Hepatocyte (in vitro differentiated cells): ENCODE measurements around the gene ADAMTSL1. TPM values are rescaled to one million over a fixed set of nuclear protein-coding genes. Genes with fewer than 3 reads are reported as not detected.

Source experiments
- DNase-seq: peaks from one replicate; pipeline ENCODE4 v3.0.0-alpha.2; 2016; ENCODE audit warnings: low spot score
- H2AFZ ChIP-seq: fragments of 200-600 bp; sonication (generic); 2 replicates; pipeline ENCODE4 v1.6.0; 2016; ENCODE audit warnings: antibody characterized with exemption, mild to moderate bottlenecking
- H3K27ac ChIP-seq: fragments of 200-600 bp; sonication (generic); 2 replicates; pipeline ENCODE4 v1.5.1; 2016; ENCODE audit warnings: mild to moderate bottlenecking
- H3K27me3 ChIP-seq: fragments of 200-600 bp; sonication (generic); 2 replicates; pipeline ENCODE4 v1.6.1; 2016
- H3K36me3 ChIP-seq: fragments of 200-600 bp; sonication (generic); replicated peaks from 2 replicates; pipeline ENCODE4 v1.5.1; 2016; ENCODE audit warnings: low read depth; ENCODE audit not compliant: insufficient read depth
- H3K4me1 ChIP-seq: fragments of 200-600 bp; sonication (generic); 2 replicates; pipeline ENCODE4 v1.5.1; 2016; ENCODE audit warnings: mild to moderate bottlenecking, moderate library complexity; ENCODE audit not compliant: insufficient read depth
- H3K4me2 ChIP-seq: fragments of 200-600 bp; sonication (generic); 2 replicates; pipeline ENCODE4 v1.6.0; 2016
- H3K4me3 ChIP-seq: fragments of 200-600 bp; sonication (generic); 2 replicates; pipeline ENCODE4 v1.5.1; 2016; ENCODE audit warnings: mild to moderate bottlenecking
- H3K79me2 ChIP-seq: fragments of 200-600 bp; sonication (generic); 2 replicates; pipeline ENCODE4 v1.6.0; 2017; ENCODE audit warnings: mild to moderate bottlenecking
- H3K9me2 ChIP-seq: fragments of 200-600 bp; sonication (generic); replicated peaks from 2 replicates; pipeline ENCODE4 v1.6.0; 2017; ENCODE audit warnings: mild to moderate bottlenecking; ENCODE audit not compliant: insufficient read depth
- H3K9me3 ChIP-seq: fragments of 200-600 bp; sonication (generic); 2 replicates; pipeline ENCODE4 v1.5.1; 2016; ENCODE audit warnings: low read depth, mild to moderate bottlenecking
- H4K20me1 ChIP-seq: fragments of 200-600 bp; sonication (generic); 2 replicates; pipeline ENCODE4 v1.6.0; 2016; ENCODE audit warnings: mild to moderate bottlenecking; ENCODE audit not compliant: insufficient read depth, poor library complexity, severe bottlenecking
- EZH2 ChIP-seq: fragments of 200-600 bp; sonication (generic); IDR thresholded peaks from 2 replicates; pipeline ENCODE4 v1.6.1; 2016; ENCODE audit warnings: antibody characterized with exemption, mild to moderate bottlenecking, borderline replicate concordance
- EZH2phosphoT487 ChIP-seq: fragments of 200-600 bp; sonication (generic); IDR thresholded peaks from one replicate; pipeline ENCODE4 v1.6.1; 2018; ENCODE audit warnings: antibody characterized with exemption, mild to moderate bottlenecking, low read depth, moderate library complexity; ENCODE audit not compliant: unreplicated experiment, severe bottlenecking
- WGBS: methylation state at CpG from one replicate; pipeline ENCODE4 v1.1.6; 2016; ENCODE audit warnings: low lambda C conversion rate; ENCODE audit errors: missing lambda C conversion rate; 5-methylcytosine and 5-hydroxymethylcytosine counted together
- polyA plus RNA-seq: library from polyadenylated mRNA; unstranded; fragments of >200 nt; fragmentation: Nextera tagmentation; extraction: Ambion mirVana; gene quantifications from 2 replicates; pipeline ENCODE4 v1.2.1, GENCODE V29; 2016
- total RNA-seq: library from RNA; depleted of rRNA; stranded (reverse); fragments of >200 nt; gene quantifications from 2 replicates; pipeline ENCODE4 v1.2.3, GENCODE V29; 2014
- TF ChIP-seq, protein P1 (sequence below): fragments of 200-600 bp; sonication (generic); IDR thresholded peaks from 2 replicates; pipeline ENCODE4 v1.5.1; 2016; ENCODE audit warnings: antibody characterized with exemption, mild to moderate bottlenecking; ENCODE audit not compliant: poor library complexity

Gene ADAMTSL1
- total and polyA plus RNA-seq, 2 experiments from 2014 or later = 7.2 to 24.0 TPM

DNA sequence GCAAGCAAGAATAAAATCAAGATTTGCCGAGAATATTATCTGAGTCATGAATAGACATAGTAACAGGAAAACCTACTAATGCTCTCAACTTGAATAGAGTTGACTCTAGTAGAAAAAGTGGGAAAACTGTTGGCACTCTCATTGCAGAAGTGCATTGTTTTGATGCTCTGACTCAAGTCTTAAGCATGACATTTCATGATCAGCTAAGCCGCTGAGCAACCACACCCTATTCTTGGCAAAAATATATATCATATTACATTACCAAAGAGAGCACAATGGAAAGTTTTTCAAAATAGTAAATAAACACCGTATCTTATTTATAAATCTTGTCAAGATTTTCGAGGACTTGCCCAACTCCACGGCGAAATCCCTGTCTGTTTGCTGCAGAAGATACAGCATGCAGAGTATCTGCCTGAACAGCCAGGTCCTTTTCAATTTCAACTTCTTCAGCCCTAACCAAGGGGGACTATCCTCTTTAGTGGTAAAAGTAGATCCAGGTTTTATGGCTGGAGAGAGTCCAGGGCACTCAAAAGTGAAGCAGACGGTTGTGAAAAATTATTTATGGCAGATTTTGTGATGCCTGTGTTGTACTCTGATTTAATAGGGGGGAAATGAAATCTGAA is 13.9 kb upstream of the ADAMTSL1 start:
- no peak for DNase-seq
- no peak overlapping the region for H3K4me3 ChIP-seq
- TF ChIP-seq EZH2 (no peak), EZH2phosphoT487 (no peak)
- TF ChIP-seq, protein P1, sequence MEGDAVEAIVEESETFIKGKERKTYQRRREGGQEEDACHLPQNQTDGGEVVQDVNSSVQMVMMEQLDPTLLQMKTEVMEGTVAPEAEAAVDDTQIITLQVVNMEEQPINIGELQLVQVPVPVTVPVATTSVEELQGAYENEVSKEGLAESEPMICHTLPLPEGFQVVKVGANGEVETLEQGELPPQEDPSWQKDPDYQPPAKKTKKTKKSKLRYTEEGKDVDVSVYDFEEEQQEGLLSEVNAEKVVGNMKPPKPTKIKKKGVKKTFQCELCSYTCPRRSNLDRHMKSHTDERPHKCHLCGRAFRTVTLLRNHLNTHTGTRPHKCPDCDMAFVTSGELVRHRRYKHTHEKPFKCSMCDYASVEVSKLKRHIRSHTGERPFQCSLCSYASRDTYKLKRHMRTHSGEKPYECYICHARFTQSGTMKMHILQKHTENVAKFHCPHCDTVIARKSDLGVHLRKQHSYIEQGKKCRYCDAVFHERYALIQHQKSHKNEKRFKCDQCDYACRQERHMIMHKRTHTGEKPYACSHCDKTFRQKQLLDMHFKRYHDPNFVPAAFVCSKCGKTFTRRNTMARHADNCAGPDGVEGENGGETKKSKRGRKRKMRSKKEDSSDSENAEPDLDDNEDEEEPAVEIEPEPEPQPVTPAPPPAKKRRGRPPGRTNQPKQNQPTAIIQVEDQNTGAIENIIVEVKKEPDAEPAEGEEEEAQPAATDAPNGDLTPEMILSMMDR = no peak
- WGBS = 69% methylated on average over 7 of the region's 7 CpGs
- no peaks in the 10 kb centered on the region for H3K79me2 ChIP-seq
- H3K4me2 ChIP-seq = no peak overlapping the region
- H2AFZ ChIP-seq = no peak overlapping the region
- H3K27me3 ChIP-seq = no peaks in the 10 kb centered on the region
- no peaks in the 10 kb centered on the region for H4K20me1 ChIP-seq
- peak overlapping the region; percentile 67 for H3K27ac ChIP-seq
- H3K36me3 ChIP-seq = no peaks in the 10 kb centered on the region
- H3K9me3 ChIP-seq = no peaks in the 10 kb centered on the region
- H3K9me2 ChIP-seq = no peaks in the 10 kb centered on the region
- peaks cover 5% of the 10 kb centered on the region for H3K4me1 ChIP-seq

- 73% methylated on average over 4 of the region's 4 CpGs for WGBS
- Histone ChIP-seq H3K79me2 (no peaks in the 10 kb centered on the region), H3K9me2 (no peaks in the 10 kb centered on the region), H3K4me1 (peaks cover 5% of the 10 kb centered on the region), H3K36me3 (no peaks in the 10 kb centered on the region), H3K4me3 (no peak overlapping the region), H3K27ac (no peak overlapping the region), H4K20me1 (no peaks in the 10 kb centered on the region), H3K4me2 (no peak overlapping the region), H3K27me3 (no peaks in the 10 kb centered on the region), H3K9me3 (no peaks in the 10 kb centered on the region), H2AFZ (no peak overlapping the region)
- DNase-seq = no peak
- no peak for TF ChIP-seq EZH2phosphoT487
- TF ChIP-seq EZH2 = no peak
- TF ChIP-seq, protein P1 = no peak
Observed at GRCh38 chr9:18461496-18461895, 12.5 kb upstream of the ADAMTSL1 start.

GRCh38 chr9:18463991-18464390 is 10.0 kb upstream of the ADAMTSL1 start:
- Histone ChIP-seq H3K36me3 (no peaks in the 10 kb centered on the region), H3K79me2 (no peaks in the 10 kb centered on the region), H2AFZ (no peak overlapping the region), H3K4me1 (peaks cover 1% of the 10 kb centered on the region), H3K9me2 (no peaks in the 10 kb centered on the region), H3K4me3 (no peak overlapping the region), H3K27ac (no peak overlapping the region), H3K27me3 (no peaks in the 10 kb centered on the region), H4K20me1 (no peaks in the 10 kb centered on the region), H3K4me2 (no peak overlapping the region), H3K9me3 (no peaks in the 10 kb centered on the region)
- no peak for DNase-seq
- TF ChIP-seq EZH2 (no peak), EZH2phosphoT487 (no peak)
- TF ChIP-seq, protein P1 = no peak
